Measurements from ENCODE around the gene GTF2IRD1. TPM values are rescaled to one million over a fixed set of nuclear protein-coding genes. Genes with fewer than 3 reads are reported as not detected.

Gene GTF2IRD1
- polyA plus RNA-seq, 3 donors: not detected

DNA sequence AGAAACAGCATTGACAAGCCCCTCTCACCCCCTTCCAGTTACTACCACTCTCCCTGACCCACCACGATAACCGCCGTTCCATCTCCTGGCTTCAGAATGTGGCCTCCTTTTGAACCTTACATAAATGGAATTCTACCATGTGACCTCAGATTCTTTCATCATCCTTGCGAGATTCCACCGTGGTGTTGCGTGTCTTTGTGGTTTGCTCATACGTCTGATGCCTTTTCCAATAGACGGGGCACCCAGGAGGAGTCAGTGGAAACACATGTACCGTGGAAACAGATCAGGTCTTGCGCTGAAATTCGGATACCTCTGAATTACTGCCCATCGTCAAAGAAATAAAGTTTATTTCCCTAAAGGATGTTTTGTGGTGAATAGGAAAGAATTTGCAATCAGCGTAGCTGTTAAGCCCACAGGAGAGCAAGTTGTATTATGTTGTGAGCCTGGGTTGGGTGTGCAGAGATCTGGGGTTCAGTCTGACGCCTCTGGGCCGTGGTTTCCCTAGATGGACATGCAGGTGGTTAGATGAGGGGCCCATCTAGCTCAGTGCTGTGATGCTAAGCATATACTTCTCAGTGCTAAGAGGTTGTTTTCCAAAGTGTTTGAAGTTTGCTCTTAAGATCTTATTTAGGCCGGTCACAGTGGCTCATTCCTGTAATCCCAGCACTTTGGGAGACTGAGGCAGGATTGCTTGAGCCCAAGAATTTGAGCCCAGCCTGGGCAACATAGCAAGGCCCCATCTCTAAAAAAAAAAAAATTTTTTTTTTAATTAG lies 29.1 kb downstream of the GTF2IRD1 start:
- H3K4me2 ChIP-seq (replicated peaks; ENCODE audit: extremely low read depth, low read length, poor library complexity, severe bottlenecking): no peak overlapping the region
- TF ChIP-seq, protein P1, sequence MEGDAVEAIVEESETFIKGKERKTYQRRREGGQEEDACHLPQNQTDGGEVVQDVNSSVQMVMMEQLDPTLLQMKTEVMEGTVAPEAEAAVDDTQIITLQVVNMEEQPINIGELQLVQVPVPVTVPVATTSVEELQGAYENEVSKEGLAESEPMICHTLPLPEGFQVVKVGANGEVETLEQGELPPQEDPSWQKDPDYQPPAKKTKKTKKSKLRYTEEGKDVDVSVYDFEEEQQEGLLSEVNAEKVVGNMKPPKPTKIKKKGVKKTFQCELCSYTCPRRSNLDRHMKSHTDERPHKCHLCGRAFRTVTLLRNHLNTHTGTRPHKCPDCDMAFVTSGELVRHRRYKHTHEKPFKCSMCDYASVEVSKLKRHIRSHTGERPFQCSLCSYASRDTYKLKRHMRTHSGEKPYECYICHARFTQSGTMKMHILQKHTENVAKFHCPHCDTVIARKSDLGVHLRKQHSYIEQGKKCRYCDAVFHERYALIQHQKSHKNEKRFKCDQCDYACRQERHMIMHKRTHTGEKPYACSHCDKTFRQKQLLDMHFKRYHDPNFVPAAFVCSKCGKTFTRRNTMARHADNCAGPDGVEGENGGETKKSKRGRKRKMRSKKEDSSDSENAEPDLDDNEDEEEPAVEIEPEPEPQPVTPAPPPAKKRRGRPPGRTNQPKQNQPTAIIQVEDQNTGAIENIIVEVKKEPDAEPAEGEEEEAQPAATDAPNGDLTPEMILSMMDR (IDR thresholded peaks at IDR 0.05): no peak
- H3K27ac ChIP-seq (ENCODE audit: low read depth in 1 of 2, low read length in 2 of 2): no peak overlapping the region
- Mint-ChIP-seq H3K9me3 (peaks cover 0 to 5% (median 0%) of the 10 kb centered on the region in 7 donors), H3K36me3 (peaks cover 2 to 3% of the 10 kb centered on the region in 2 donors), H3K4me3 (peak overlapping the region in 1 of 2 donors; percentile 49), H3K27ac (peak overlapping the region in 3 of 7 donors; percentile 10 to 53 (median 48)), H3K27me3 (ENCODE audit: low read depth in 3 of 3) (peaks cover 31 to 45% (median 32%) of the 10 kb centered on the region in 3 donors), H3K4me1 (peaks cover 40% of the 10 kb centered on the region)
- peaks cover 0 to 25% of the 10 kb centered on the region in 2 donors for H3K27me3 ChIP-seq (ENCODE audit: control insufficient read depth in 2 of 2, insufficient read depth in 2 of 2, low read length in 2 of 2)
- peak; percentile 60 to 75 (median 67) for DNase-seq
- no peaks in the 10 kb centered on the region for H3K36me3 ChIP-seq (replicated peaks in 1 of 2; ENCODE audit: control insufficient read depth in 1 of 2, insufficient read depth in 2 of 2, low read length in 2 of 2)
- intact Hi-C loops (cut with micrococcal nuclease): no loop called here
- H3K79me2 ChIP-seq (ENCODE audit: insufficient read depth, low read length): no peaks in the 10 kb centered on the region
- H2AFZ ChIP-seq (ENCODE audit: insufficient read depth, low read depth, low read length, poor library complexity, severe bottlenecking): no peak overlapping the region
- H3K4me1 ChIP-seq (ENCODE audit: control insufficient read depth in 1 of 2, insufficient read depth in 2 of 2, low read length in 2 of 2): peaks cover 23 to 29% of the 10 kb centered on the region in 2 donors
- H4K20me1 ChIP-seq (ENCODE audit: insufficient read depth, low read length): no peaks in the 10 kb centered on the region
- H3K4me3 ChIP-seq (replicated peaks in 1 of 3; ENCODE audit: low read depth in 2 of 3, low read length in 3 of 3): no peak overlapping the region
- H3K9ac ChIP-seq (ENCODE audit: insufficient read depth, low read length, poor library complexity, severe bottlenecking): no peak overlapping the region
- 39% methylated on average over 14 of the region's 16 CpGs for WGBS (ENCODE audit: insufficient coverage)
- H3K9me3 ChIP-seq (replicated peaks in 1 of 2; ENCODE audit: control insufficient read depth in 1 of 2, insufficient read depth in 1 of 2, low read length in 2 of 2): no peaks in the 10 kb centered on the region

DNA sequence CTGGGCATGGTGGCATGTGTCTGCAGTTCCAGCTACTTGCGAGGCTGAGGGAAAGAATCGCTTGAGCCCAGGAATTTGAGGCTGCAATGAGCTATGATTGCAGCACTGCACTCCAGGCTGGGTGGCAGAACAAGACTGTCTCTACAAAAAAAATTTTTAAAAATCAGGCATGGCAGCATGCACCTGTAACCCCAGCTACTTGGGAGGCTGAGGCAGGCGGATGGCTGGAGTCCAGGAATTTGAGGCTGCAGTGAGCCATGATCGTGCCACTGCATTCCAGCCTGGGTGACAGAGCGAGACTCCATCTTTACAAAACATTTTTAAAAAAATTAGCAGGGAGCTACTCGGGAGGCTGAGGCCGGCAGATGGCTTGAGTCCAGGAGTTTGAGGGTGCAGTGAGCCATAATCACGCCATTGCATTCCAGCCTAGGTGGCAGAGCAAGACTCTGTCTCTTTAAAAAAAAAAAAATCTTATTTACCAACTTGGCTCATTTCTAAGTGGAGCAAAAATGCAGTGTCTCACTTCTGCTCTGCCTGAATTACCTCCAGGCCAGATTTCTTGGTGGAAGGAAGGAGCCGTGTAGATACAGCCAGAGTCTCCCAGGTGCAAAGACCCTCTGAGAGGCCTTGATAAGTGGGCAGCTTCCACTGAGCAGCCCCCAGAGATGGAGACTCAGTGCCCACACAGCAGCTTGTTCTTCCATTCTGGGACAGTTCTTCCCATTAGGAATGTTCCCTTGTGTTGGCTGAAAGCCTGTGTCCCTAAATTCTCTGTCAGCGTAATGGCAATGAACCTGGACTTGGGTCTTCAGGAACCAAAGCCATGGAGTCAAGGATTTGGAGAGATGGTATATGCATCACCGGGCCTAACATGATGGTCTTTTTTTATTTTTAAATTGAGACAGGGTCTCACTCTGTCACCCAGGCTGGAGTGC lies 30.0 kb downstream of the GTF2IRD1 start:
- H3K27me3 Mint-ChIP-seq (ENCODE audit: low read depth in 3 of 3): peaks cover 23 to 37% (median 31%) of the 10 kb centered on the region in 3 donors
- Histone ChIP-seq H3K27me3 (ENCODE audit: control insufficient read depth in 2 of 2, insufficient read depth in 2 of 2, low read length in 2 of 2) (peaks cover 0 to 25% of the 10 kb centered on the region in 2 donors), H3K9ac (ENCODE audit: insufficient read depth, low read length, poor library complexity, severe bottlenecking) (no peak overlapping the region), H3K4me2 (replicated peaks; ENCODE audit: extremely low read depth, low read length, poor library complexity, severe bottlenecking) (no peak overlapping the region), H4K20me1 (ENCODE audit: insufficient read depth, low read length) (no peaks in the 10 kb centered on the region), H2AFZ (ENCODE audit: insufficient read depth, low read depth, low read length, poor library complexity, severe bottlenecking) (no peak overlapping the region), H3K36me3 (replicated peaks in 1 of 2; ENCODE audit: control insufficient read depth in 1 of 2, insufficient read depth in 2 of 2, low read length in 2 of 2) (no peaks in the 10 kb centered on the region), H3K27ac (ENCODE audit: low read depth in 1 of 2, low read length in 2 of 2) (no peak overlapping the region), H3K4me3 (replicated peaks in 1 of 3; ENCODE audit: low read depth in 2 of 3, low read length in 3 of 3) (no peak overlapping the region), H3K79me2 (ENCODE audit: insufficient read depth, low read length) (no peaks in the 10 kb centered on the region), H3K9me3 (replicated peaks in 1 of 2; ENCODE audit: control insufficient read depth in 1 of 2, insufficient read depth in 1 of 2, low read length in 2 of 2) (no peaks in the 10 kb centered on the region), H3K4me1 (ENCODE audit: control insufficient read depth in 1 of 2, insufficient read depth in 2 of 2, low read length in 2 of 2) (peaks cover 23 to 25% of the 10 kb centered on the region in 2 donors)
- H3K36me3 Mint-ChIP-seq: peaks cover 2 to 3% of the 10 kb centered on the region in 2 donors
- intact Hi-C loops (cut with micrococcal nuclease): no loop called here
- WGBS (ENCODE audit: insufficient coverage): 95% methylated on average over 6 of the region's 11 CpGs
- DNase-seq: no peak
- H3K27ac Mint-ChIP-seq: no peak overlapping the region
- TF ChIP-seq, protein P1 (IDR thresholded peaks at IDR 0.05): no peak
- peaks cover 0 to 5% (median 0%) of the 10 kb centered on the region in 7 donors for H3K9me3 Mint-ChIP-seq
- no peak overlapping the region for H3K4me3 Mint-ChIP-seq
- peaks cover 33% of the 10 kb centered on the region for H3K4me1 Mint-ChIP-seq

All from CD14-positive monocyte (primary cell).